ENCODE data around the gene KRTAP1-1.
"Not testable (repeated sequence)": the region's sequence is repeated elsewhere in the genome, so short reads cannot be mapped to it uniquely, and the experiment has no call there.

DNA sequence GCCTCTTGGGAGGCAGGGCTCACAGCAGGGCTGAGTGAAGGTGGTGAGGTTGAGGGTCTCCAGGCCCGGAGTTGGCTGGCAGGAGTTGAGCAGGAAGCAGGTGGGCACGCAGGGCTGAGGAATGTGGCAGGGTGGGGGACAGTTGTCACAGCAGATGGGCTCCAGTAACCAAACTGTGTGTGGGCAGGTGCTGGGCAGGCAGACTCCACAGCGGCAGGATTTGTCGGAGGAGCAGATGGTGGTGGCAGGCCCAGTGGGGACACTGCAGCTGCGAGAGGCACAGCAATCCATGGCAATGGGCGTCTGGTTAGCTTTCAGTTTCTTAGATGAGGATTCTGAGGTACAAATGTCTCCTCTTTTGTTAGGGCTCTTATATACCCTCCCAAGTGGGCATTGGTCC, 41.7 kb downstream of the KRTAP1-1 start, which contains the start of gene KRTAP3-2:
- TF ChIP-seq, protein P1, sequence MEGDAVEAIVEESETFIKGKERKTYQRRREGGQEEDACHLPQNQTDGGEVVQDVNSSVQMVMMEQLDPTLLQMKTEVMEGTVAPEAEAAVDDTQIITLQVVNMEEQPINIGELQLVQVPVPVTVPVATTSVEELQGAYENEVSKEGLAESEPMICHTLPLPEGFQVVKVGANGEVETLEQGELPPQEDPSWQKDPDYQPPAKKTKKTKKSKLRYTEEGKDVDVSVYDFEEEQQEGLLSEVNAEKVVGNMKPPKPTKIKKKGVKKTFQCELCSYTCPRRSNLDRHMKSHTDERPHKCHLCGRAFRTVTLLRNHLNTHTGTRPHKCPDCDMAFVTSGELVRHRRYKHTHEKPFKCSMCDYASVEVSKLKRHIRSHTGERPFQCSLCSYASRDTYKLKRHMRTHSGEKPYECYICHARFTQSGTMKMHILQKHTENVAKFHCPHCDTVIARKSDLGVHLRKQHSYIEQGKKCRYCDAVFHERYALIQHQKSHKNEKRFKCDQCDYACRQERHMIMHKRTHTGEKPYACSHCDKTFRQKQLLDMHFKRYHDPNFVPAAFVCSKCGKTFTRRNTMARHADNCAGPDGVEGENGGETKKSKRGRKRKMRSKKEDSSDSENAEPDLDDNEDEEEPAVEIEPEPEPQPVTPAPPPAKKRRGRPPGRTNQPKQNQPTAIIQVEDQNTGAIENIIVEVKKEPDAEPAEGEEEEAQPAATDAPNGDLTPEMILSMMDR (conservative IDR thresholded peaks at IDR 0.05; ENCODE audit: low read depth in 2 of 2) = not testable (repeated sequence)
- TF ChIP-seq EZH2phosphoT487 (IDR thresholded peaks at IDR 0.05; ENCODE audit: unreplicated experiment); EZH2 (IDR thresholded peaks at IDR 0.05; ENCODE audit: low read depth, unreplicated experiment); JUNB (IDR thresholded peaks at IDR 0.05; ENCODE audit: unreplicated experiment); POLR2AphosphoS5 (IDR thresholded peaks at IDR 0.05; ENCODE audit: low read depth); CREB1 (CRISPR knock-in tag; IDR thresholded peaks at IDR 0.05; ENCODE audit: low read depth); ZNF331 (CRISPR knock-in tag; IDR thresholded peaks at IDR 0.05; ENCODE audit: low read depth); STAT1 (IDR thresholded peaks at IDR 0.05; ENCODE audit: unreplicated experiment); ZNF114 (CRISPR knock-in tag; IDR thresholded peaks at IDR 0.05): not testable (repeated sequence)
- TF ChIP-seq, protein P2, sequence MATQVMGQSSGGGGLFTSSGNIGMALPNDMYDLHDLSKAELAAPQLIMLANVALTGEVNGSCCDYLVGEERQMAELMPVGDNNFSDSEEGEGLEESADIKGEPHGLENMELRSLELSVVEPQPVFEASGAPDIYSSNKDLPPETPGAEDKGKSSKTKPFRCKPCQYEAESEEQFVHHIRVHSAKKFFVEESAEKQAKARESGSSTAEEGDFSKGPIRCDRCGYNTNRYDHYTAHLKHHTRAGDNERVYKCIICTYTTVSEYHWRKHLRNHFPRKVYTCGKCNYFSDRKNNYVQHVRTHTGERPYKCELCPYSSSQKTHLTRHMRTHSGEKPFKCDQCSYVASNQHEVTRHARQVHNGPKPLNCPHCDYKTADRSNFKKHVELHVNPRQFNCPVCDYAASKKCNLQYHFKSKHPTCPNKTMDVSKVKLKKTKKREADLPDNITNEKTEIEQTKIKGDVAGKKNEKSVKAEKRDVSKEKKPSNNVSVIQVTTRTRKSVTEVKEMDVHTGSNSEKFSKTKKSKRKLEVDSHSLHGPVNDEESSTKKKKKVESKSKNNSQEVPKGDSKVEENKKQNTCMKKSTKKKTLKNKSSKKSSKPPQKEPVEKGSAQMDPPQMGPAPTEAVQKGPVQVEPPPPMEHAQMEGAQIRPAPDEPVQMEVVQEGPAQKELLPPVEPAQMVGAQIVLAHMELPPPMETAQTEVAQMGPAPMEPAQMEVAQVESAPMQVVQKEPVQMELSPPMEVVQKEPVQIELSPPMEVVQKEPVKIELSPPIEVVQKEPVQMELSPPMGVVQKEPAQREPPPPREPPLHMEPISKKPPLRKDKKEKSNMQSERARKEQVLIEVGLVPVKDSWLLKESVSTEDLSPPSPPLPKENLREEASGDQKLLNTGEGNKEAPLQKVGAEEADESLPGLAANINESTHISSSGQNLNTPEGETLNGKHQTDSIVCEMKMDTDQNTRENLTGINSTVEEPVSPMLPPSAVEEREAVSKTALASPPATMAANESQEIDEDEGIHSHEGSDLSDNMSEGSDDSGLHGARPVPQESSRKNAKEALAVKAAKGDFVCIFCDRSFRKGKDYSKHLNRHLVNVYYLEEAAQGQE (IDR thresholded peaks at IDR 0.05; ENCODE audit: unreplicated experiment) = not testable (repeated sequence)
- TF ChIP-seq, protein P3, sequence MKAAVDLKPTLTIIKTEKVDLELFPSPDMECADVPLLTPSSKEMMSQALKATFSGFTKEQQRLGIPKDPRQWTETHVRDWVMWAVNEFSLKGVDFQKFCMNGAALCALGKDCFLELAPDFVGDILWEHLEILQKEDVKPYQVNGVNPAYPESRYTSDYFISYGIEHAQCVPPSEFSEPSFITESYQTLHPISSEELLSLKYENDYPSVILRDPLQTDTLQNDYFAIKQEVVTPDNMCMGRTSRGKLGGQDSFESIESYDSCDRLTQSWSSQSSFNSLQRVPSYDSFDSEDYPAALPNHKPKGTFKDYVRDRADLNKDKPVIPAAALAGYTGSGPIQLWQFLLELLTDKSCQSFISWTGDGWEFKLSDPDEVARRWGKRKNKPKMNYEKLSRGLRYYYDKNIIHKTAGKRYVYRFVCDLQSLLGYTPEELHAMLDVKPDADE (IDR thresholded peaks at IDR 0.05) = not testable (repeated sequence)

Data from GM23338 (cell line).